NCI-H1436 (cell line): ENCODE measurements around the gene IFI27.

Experiments
- DNase-seq: peaks from one replicate; lab custom pipeline; 2025; lab: John Stamatoyannopoulos, UW

The IFI27 gene

DNA sequence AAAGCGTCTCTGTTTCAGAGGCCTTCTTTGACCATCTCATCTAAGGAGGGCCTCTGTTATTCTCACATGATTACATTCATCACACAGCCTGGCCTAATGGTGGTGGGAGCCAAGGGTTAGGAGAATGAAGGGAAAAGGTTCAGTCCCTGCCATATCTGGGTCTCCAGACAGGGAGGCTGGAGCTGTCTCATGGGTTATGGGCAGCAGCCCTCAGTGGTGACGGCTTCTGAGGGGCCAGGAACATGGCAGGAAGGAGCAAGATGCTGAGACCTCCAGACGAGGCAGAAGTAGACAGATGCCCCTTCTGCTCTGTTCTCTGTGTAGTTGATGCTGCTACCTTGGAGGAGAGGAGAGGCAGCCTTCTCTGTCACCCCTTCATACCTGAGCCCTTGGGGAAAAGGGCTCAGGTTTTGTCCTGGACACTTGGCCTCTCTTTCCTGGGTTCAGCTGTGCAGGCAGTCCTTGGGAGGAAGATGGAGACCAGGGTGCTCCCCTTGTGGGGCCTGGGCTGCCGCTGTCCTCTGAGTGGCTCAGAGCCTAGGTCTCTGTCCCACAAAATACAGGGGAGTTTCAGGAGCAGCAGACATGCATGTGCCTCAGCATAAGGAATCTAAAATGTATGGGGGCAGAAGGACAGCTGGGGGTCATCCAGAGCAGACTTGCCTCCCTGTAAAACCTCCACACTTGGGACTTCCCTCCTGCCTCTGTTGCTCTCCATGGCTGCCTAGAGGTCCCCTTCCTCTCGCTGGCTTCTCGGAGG is 15.3 kb downstream of the IFI27 start:
- no peak for DNase-seq

DNA sequence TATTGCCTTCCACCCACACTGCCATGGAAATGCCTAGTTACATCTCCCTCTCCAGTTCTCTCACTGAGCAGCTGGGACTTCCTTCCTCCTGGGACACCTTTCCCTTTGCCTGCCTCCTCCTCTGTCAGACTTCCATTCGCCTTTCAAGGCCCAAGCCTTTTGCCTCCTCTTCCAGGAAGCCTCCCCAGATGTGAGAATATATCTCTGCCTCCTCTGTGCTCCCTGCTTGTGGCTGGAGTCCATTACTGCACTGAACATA is 15.8 kb downstream of the IFI27 start:
- no peak for DNase-seq

DNA sequence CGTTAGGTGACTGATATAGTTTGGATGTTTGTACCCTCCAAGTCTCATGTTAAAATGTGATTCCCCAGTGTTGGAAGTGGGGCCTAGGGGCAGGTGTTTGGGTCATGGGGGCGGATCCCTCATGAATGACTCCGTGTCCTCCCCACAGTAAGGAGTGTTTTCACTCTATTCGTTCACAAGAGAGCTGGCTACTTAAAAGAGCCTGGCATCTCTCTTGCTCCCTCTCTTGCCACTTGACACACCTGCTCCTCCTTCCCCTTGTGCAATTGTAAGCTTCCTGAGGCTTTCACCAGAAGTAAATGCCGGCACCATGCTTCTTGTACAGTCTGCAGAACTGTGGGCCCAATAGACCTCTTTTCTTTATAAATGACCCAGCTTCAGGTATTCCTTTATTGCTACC is 16.3 kb downstream of the IFI27 start:
- no peak for DNase-seq

DNA sequence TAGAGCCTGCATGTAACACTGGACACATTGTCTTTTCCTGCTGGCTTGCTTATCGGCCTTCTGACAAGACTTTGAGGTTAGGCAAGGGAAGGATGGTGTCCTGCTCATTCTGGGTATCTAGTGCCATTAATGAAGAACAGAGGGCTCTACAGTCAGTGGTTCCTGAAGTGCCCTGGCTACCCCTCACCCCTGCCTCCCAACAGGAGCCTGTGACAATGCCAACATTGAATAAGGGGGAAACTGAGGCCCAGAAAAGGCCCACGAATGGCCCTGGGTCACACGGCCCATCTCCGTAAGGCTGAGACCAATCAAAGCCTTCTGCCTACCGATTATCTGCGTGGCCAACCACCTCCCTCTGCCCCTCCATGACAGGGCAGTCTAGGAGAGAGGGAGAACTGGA is 16.8 kb downstream of the IFI27 start:
- no peak for DNase-seq

DNA sequence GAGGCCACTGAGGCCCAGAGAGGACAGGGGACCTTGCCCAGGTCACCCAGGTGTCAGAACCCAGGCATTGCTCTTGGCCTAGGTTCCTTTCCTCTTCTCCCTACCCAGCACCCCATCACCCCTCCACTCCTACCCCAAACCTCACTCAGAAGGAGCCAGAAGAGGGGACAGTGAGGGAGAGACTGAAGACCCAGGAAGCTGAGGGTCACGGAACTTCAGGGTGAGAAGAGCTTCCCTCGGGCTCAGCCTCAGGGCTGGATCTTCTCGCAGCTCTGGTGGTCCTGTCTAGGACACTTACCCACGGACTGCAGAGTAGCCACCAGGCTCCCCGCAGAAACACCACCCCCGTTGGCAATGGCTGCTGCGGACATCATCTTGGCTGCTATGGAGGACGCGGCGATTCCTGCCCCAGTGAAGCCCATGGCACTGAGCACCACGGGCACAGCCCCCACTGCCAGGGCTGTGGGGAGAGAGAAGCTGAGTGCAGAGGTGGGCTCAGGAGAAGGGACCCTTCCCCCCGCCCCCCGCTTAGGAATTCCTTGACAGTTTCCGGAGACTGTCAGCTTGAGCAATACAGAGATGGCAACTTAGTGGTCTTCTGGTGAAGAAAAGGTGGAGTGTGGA is 17.8 kb downstream of the IFI27 start:
- no peak for DNase-seq

DNA sequence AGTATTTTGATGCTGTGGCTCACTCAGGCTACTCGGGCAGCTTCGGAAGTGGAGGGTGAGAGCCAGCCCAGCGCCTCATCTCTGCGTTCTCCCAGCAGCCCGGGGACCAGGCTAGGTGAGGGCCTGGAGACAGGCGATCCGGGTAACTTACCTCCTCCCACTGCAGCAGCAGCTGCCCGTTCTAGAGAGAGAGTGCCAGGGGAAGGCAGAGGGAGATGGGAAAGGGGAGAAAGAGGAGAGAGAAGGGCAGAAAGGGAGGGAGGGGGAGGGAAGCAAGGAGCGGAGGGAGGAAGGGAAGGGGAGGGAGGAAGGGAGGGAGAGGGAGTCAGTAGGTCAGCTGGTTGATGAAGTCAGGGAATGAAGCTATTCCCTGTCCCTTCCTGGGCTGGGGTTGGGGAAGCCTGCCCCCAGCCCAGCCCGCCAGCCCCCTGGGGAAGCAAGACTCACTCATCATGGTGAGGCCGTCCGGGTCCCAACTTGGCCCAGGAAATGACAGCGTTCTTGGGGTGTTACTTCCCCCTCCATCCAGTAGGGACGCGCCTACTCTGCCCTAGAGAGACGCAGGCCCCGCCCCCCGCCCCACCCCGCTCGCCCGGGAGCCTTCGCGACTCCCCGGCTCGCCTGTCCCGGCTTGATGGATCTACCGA is 18.7 kb downstream of the IFI27 start, which contains the start of gene IFI27L2:
TSS of gene IFI27L2 (minus strand) at position 494 of the 647 bp plus-strand sequence. CDS start at position 454, 40 bp downstream.
- peak; percentile 76 for DNase-seq

DNA sequence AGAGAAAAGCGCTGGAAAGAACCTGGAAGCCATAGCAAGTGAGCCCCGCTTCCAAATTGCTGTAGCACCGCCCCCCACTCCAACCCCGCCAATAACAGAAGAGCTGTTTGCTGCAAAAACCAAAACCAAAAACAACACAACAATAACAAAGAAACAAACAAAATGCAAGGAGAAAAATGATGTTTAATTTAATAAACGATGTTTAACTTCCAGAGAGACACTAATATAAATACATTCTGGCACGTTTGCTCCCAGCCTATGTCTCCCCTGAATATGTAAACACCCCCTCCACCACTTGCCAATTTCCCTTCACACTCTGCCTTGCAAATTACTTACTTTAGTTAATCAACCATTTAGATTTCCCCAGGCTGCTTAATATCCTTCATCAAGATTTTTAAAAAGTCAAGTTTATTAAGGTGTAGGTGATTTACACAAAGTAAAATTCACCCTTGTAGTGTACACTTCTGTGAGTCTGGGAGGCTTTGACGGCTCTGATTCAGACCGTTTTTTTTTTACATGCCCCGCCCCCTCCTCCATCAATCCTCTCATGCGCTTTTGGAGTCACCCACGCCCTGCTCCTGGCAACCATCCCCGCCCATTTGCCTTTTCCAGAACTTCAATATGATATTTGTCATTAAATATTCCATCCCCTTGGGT is 19.4 kb downstream of the IFI27 start:
- peak; percentile 13 for DNase-seq

DNA sequence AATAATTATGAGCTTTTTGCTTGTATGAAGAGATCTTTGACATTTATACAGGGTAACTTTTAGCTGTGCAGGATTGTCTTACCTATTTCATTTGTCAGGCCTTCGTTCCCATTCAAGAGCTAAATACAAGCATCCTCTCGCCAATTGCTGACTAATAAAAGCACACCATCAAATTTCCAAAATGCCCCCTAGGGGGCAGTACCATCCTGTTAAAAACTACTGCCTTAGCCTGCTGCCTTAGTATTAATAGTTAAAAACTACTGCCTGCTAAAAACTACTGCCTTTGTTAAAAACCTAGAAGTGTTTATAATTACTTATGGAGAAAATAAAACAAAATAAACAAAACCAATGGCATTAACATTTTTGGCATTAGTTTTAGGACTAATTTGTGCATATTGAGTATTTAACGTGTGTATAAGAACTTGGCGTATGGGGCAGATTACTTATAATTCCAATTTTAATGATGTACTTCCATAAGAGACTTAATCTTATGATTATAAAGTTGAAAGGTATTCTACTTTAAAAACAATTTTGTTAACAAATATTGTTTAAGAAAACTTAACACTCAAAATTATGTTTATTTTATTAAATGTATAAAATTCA is 21.9 kb downstream of the IFI27 start:
- DNase-seq, result peak; percentile 67

DNA sequence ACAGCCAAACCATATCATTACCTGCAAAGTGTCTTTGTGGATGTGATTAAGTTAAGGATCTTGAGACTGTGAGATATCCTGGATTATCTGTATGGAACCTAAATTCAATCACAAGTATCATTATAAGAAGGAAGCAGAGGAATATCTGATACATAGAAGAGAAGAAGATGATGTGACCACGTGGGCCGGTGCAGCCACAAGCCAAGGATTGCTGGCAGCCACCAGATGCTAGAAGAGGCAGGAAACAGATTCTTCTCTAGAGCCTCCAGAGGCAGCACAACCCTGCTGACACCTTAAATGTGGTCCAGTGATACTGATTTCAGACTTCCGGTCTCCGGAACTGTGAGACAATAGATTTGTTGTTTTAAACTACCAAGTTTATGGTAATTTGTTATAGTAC is 24.9 kb downstream of the IFI27 start:
- no peak for DNase-seq

DNA sequence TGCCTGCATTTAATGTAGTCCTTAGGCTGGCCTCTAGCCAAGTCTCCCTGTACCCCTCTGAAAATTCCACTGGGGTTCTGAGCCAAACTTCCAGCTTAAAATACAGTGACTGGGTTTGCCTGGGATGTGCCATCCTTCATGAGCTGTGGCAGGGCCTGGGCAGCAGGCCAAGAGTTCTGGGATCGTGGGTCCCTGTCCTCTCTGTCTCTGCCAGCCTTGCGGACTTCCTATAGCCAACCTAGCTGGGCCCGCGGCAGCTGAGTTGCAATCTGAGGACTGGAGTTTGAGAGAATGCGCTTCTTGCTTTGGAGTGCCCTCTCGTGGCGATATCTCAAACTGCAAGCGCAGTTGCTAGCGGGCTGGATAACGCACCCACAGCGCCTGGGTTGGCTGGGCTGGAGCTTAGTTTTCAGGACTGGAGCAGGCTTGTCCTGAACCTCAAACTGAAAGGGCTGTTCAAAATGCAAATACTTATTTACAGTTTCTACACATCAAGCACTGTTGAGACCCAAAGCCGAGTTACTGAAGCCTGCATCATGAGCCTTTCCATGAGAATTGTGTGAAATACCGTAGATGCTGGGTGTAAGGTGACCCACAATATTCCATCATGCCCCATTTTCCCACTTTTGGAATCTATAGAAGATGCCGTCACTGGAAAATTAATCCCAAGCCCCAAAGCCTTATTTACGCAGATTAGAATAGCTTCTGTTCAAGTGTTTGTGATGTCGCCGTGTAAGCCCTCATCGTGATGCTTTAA is 26.2 kb downstream of the IFI27 start:
- DNase-seq, result peak; percentile 33

DNA sequence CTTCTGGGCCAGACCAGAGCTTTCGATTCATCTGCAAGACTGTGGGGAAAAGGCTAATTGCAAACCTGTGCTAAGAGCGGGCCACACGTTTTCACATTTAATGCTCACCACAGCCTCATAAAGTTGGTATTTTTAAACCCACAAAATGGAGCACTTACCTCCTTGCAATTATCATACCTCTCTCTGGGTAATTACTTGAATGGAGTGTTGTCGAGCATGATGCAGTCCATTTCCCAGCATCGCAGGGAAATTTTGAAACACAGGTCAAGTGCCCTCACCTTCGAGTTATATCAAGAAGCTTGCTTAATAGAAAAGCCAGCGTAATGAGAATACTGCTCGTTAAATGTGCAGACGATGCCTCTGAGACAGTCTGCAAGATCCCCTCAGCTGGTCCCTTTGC is 27.7 kb downstream of the IFI27 start:
- no peak for DNase-seq

DNA sequence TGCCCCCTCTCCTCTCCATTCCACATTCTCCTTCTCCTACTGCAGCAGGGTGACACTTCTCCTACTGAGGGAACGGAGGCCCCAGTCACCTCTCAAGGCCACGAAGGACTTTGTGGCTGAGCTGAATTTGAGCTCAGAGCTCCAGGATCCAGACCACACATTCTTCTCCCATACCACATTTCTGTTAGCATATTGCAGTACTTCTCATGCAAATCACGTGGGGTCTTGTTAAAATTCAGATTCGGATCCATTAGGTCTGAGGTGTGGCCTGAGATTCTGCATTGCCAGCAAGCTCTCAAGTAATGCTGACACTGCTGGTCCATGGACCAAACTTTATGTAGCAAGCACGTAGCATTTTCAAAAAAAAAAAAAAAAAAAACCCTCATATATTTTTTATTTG is 28.5 kb downstream of the IFI27 start:
- no peak for DNase-seq

DNA sequence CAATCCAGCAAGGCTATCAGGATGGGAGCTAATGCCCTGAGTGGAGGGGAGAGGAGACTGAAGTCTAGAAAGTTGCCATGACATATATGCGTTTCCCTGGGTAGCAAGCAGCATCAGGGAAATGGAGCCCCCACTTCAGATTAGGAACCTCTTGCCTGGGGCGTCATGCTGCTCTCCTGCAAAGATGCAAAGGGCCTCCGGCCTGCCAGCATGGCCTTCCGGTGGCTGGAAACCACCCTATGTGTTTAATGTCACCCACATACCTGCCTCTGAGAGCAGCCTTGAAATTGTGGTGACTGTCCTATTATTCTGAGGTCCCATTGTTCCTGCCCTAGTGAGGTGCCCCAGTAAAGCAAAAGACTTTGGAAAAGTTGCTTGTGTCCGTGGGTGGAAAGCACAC is 28.9 kb downstream of the IFI27 start:
- DNase-seq, result no peak

DNA sequence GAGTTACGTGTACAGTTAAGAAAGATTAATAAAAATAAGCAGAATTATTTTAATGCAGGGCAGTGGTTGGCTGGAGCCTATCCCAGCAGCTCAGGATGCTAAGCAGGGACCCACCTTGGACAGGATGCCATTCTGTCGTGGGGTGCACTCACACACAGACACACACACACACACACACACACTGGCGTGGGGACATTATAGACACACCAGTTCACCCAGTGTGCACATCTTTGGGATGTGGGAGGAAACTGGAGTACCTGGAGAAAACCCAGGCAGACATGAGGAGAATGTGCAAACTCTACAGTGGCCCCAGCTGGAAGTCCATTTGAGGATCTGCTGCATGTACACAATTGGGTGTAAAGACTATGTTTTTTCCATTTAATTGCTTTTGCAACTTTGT is 31.7 kb downstream of the IFI27 start:
- DNase-seq, result no peak

DNA sequence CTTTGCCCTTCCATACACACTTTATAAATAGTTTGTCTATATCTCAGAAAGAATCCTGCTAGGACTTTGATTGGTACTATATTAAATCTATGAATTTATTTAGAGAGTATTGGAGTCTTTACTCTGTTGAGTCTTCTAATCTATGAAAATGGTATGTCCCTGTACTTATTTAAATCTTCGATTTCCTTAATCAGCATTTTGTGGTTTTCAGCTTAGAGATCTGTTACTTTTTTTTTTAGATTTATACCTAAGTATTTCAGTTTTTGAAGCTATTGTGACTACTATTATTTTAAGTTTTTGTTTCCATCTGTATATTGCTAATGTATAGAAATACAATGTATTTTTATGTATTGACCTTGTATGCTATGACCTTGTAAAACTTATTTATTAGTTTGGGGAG is 32.3 kb downstream of the IFI27 start:
- no peak for DNase-seq

DNA sequence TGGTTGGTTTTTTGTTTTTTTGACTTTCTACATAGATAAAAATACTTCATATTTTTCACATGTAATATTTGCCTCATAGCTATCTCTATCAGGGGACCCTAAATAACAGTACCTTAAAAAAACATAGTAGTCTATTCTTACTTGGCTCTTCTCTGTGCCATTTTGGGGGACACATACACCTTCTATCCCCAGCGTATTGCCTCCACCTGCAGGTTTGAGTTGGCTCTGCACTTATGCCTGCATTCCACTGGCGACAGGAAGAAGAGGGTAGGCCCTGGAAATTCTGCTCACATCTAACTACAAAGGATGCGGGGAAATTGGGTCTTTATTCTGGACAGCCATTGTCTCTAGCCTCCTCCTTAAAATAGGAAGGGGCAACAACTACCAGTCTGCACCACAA is 32.7 kb downstream of the IFI27 start:
- no peak for DNase-seq

DNA sequence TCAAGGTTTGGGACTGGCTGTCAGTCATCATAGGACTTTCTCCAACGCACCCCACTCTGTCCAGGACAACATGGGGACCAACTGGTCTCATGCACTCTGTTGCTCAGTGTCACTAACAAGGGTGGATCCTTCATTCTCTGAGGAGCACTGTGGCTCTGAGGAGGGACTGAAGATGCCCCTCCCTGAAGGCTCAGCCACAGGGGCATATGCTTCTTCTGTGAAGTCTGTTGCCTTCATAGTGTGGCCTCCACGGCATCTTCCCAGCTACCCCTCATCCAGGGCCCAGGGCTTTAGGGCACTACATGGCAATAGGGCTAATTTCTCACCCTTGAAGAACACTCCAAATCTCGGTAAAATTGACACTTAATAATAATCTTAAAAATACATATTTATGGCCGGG is 33.2 kb downstream of the IFI27 start:
- DNase-seq, result no peak

DNA sequence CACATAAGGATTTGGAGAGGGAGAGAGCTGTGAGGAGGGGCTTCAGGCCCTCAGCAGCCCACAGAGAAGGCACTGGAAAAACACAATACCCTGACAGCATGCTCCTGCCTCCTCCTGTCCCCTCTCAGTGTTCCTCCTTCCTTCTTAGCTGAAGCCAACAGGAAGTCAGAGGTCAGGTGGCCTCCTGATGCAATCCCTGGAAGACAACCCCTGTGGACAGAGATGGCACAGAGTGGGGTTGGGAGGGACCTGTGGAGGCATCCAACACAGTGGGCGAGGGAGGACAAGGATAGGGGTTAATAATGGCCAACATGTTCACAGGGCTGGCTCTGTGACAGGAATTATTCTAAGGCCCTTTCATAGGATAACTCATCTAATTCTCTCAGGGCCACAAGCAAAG is 34.2 kb downstream of the IFI27 start:
- no peak for DNase-seq

DNA sequence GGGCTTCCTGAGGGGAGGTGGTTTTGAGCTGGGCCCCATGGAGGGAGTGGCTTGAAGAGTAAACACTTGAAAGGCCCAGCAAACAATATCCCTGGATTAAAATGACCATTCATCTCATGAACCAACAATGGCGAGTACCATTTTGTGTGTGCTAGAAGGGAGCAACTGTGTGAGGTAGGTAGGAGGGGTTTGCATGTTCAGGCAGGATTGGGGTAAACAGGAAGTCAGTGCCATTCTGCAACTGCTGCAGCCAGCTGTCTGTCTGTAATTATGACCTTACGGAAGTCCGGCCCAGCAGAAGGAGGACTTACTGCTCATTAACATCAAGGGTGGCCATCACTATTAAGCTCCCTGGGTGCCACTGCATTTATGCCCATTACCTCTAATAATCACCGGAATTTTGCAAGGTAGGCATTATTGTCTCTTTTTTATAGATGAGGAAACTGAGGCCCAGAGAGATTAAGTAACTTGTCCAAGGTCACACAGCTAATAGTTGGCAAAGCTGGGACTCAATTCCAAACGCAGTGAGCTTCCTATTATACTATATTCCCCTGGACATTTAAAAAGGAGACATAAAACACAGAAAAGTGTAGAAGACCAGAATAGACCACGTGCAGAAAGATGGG is 35.5 kb downstream of the IFI27 start:
- no peak for DNase-seq

DNA sequence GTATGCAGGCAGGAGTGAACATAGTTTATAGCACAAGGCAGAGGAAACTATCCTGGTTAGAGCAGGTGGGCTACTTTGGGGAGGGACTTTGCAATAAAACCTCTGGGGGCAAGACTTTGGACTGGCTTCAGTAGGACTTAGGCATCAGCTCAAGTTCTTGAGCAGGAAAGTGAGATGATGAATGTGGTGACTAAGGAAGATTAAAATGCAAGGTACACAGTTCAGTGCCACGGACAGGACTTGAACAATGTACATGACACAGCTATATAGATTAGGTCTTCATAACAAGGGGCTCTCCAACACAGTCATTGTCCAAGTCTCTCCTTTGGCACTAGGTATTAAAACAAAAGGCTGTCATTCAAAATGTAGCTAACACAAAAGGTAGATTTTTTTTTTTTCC is 42.1 kb downstream of the IFI27 start:
- DNase-seq, result no peak

DNA sequence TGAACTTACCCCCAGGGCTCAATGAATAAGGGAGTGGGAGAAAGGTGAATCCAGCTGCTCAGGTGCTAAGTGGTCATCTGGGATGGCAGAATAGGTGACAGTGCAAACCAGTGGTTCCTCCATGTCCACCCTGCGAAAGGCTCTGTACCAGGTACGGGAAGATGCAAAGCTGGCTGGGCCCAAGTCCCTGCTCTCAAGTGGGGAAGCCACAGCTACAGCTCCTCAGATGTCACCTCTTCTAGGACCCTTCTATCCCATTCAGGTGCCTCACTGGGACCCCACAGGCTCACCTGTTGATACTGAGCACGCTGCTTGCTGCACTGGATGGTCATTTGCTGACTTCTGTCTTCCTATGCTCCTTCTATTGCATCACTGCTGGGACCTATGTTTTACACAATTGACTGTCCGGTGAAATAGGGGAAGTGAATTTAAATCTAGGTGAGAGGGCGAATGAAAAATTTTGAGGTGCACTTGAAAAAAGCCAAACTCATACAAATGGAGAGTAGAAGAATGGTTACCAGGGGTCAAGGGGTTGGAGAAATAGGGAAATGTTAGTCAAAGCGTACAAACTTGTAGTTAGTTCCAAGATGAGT is 43.3 kb downstream of the IFI27 start:
- no peak for DNase-seq
